Activated CD8-positive, alpha-beta memory T cell treated with anti-CD3 and anti-CD28 coated beads for 4 hours (primary cell): Measurements from ENCODE around the gene GLRA2.
"Not testable (repeated sequence)": the region's sequence is repeated elsewhere in the genome, so short reads cannot be mapped to it uniquely, and the experiment has no call there.

Source experiments
- DNase-seq, 2 donors: peaks; one replicate each; pipeline ENCODE4 v3.0.0-alpha.2; 2020; ENCODE audit warnings: low read depth in 2 of 2

Gene GLRA2

GRCh38 chrX:14591976-14592375 lies 62.6 kb downstream of the GLRA2 start:
- DNase-seq: no peak

- DNase-seq: no peak
Measured at GRCh38 chrX:14594521-14594920, 65.2 kb downstream of the GLRA2 start.

GRCh38 chrX:14598330-14598729 lies 69.0 kb downstream of the GLRA2 start:
- no peak for DNase-seq

GRCh38 chrX:14607446-14607985 lies 78.2 kb downstream of the GLRA2 start:
- DNase-seq: no peak

- DNase-seq: not testable (repeated sequence)
Measured at GRCh38 chrX:14612450-14612849, 83.1 kb downstream of the GLRA2 start.

GRCh38 chrX:14616301-14616700 lies 87.0 kb downstream of the GLRA2 start:
- DNase-seq: no peak

GRCh38 chrX:14616836-14617235 lies 87.5 kb downstream of the GLRA2 start:
- DNase-seq: no peak

GRCh38 chrX:14618177-14618965 lies 89.0 kb downstream of the GLRA2 start:
- no peak for DNase-seq

- no peak for DNase-seq
Measured at GRCh38 chrX:14630733-14631132, 101.4 kb downstream of the GLRA2 start.

GRCh38 chrX:14641681-14642655 lies 112.6 kb downstream of the GLRA2 start:
- no peak for DNase-seq

GRCh38 chrX:14660970-14661369 lies 131.6 kb downstream of the GLRA2 start:
- DNase-seq: no peak

- DNase-seq: no peak
Measured at GRCh38 chrX:14670819-14671218, 141.5 kb downstream of the GLRA2 start.

- no peak for DNase-seq
Measured at GRCh38 chrX:14672611-14673172, 143.4 kb downstream of the GLRA2 start.

GRCh38 chrX:14673236-14673635 lies 143.9 kb downstream of the GLRA2 start:
- DNase-seq: no peak

GRCh38 chrX:14673764-14674163 lies 144.4 kb downstream of the GLRA2 start:
- DNase-seq: no peak

GRCh38 chrX:14675500-14675899 lies 146.2 kb downstream of the GLRA2 start:
- DNase-seq: no peak

- DNase-seq: no peak
Measured at GRCh38 chrX:14676431-14676830, 147.1 kb downstream of the GLRA2 start.

GRCh38 chrX:14688331-14688730 lies 159.0 kb downstream of the GLRA2 start:
- not testable (repeated sequence) for DNase-seq

- no peak for DNase-seq
Measured at GRCh38 chrX:14690553-14690952, 161.2 kb downstream of the GLRA2 start.

GRCh38 chrX:14694611-14695010 lies 165.3 kb downstream of the GLRA2 start:
- no peak for DNase-seq

- no peak for DNase-seq
Measured at GRCh38 chrX:14697451-14697850, 168.1 kb downstream of the GLRA2 start.

- DNase-seq: no peak
Measured at GRCh38 chrX:14698790-14699189, 169.5 kb downstream of the GLRA2 start.
